IMR-90 (cell line): Measurements from ENCODE around the gene DLG5. TPM values are rescaled to one million over a fixed set of nuclear protein-coding genes. Genes with fewer than 3 reads are reported as not detected.

Experiments used
- ATAC-seq: fragments of 200-7000 bp; cut with Tn5 transposase; 2 replicates; pipeline ENCODE4 v1.9.1; 2020; ENCODE audit warnings: low read depth, mild to moderate bottlenecking, moderate library complexity
- BruUV-seq: library from RNA; stranded (reverse); fragments of 400-500 nt; replicated peaks from 2 replicates; lab custom pipeline; 2021; lab: Mats Ljungman, UMichigan
- CTCF ChIA-PET: fragments of 300-600 bp; formaldehyde crosslinking; extraction: SDS; loops from one replicate; lab custom pipeline; 2021; ENCODE audit warnings: antibody characterized with exemption; lab: Yijun Ruan, JAX
- POLR2A ChIA-PET: fragments of 300-600 bp; sonication (Branson Sonifier 250); formaldehyde crosslinking; loops from one replicate; lab custom pipeline; 2022; ENCODE audit warnings: antibody characterized with exemption; ENCODE audit not compliant: unreplicated experiment; lab: Charles Lee
- DNase-seq: peaks from one replicate; pipeline ENCODE4 v3.0.0; 2013
- H2AFZ ChIP-seq: replicated peaks from 2 replicates; pipeline ENCODE3; 2013; ENCODE audit warnings: low read length, mild to moderate bottlenecking; ENCODE audit not compliant: poor library complexity
- H2AK5ac ChIP-seq: 2 replicates; pipeline ENCODE4 v1.6.1; 2013; ENCODE audit warnings: low read depth, low read length, inconsistent platforms
- H2AK9ac ChIP-seq: replicated peaks from 2 replicates; pipeline ENCODE3; 2013; ENCODE audit warnings: mild to moderate bottlenecking, low read depth, low read length, moderate library complexity; ENCODE audit not compliant: poor library complexity
- H2BK120ac ChIP-seq: 2 replicates; pipeline ENCODE4 v1.6.1; 2013; ENCODE audit warnings: low read depth, low read length, inconsistent platforms
- H2BK15ac ChIP-seq: 3 replicates; pipeline ENCODE4 v1.6.1; 2013; ENCODE audit warnings: low read depth, low read length, inconsistent platforms
- H2BK20ac ChIP-seq: 2 replicates; pipeline ENCODE4 v1.6.1; 2013; ENCODE audit warnings: low read depth, mild to moderate bottlenecking, inconsistent platforms, low read length, moderate library complexity
- H2BK5ac ChIP-seq: 2 replicates; pipeline ENCODE4 v1.6.1; 2013; ENCODE audit warnings: mild to moderate bottlenecking, low read depth, low read length, inconsistent platforms; ENCODE audit not compliant: poor library complexity, severe bottlenecking
- H3K14ac ChIP-seq: replicated peaks from 2 replicates; pipeline ENCODE4 v1.6.1; 2013; ENCODE audit warnings: low read depth, low read length, inconsistent platforms
- H3K18ac ChIP-seq: 2 replicates; pipeline ENCODE4 v1.6.1; 2013; ENCODE audit warnings: low read depth, low read length, control low read depth
- H3K23ac ChIP-seq: 2 replicates; pipeline ENCODE4 v1.6.1; 2013; ENCODE audit warnings: low read depth, low read length, inconsistent platforms
- H3K27ac ChIP-seq: 2 replicates; pipeline ENCODE4 v1.5.1; 2013; ENCODE audit warnings: mild to moderate bottlenecking, control low read depth, low read length; ENCODE audit not compliant: insufficient read depth
- H3K27me3 ChIP-seq: 2 replicates; pipeline ENCODE4 v1.6.1; 2013; ENCODE audit warnings: low read length; ENCODE audit not compliant: control insufficient read depth, insufficient read depth
- H3K36me3 ChIP-seq: 2 replicates; pipeline ENCODE4 v1.6.1; 2013; ENCODE audit warnings: low read length, mixed read lengths; ENCODE audit not compliant: control insufficient read depth, insufficient read depth
- H3K4ac ChIP-seq: 2 replicates; pipeline ENCODE4 v1.6.1; 2013; ENCODE audit warnings: low read depth, low read length, inconsistent platforms
- H3K4me1 ChIP-seq: 2 replicates; pipeline ENCODE4 v1.6.1; 2013; ENCODE audit warnings: low read length, mixed read lengths; ENCODE audit not compliant: control insufficient read depth, insufficient read depth
- H3K4me2 ChIP-seq: 2 replicates; pipeline ENCODE4 v1.6.1; 2013; ENCODE audit warnings: low read depth, mild to moderate bottlenecking, control low read depth, low read length, moderate library complexity
- H3K4me3 ChIP-seq: 2 replicates; pipeline ENCODE4 v1.5.1; 2013; ENCODE audit warnings: low read depth, mild to moderate bottlenecking, control low read depth, low read length, moderate library complexity; ENCODE audit not compliant: insufficient read depth
- H3K56ac ChIP-seq: 2 replicates; pipeline ENCODE4 v1.6.1; 2013; ENCODE audit warnings: low read length, inconsistent platforms; ENCODE audit not compliant: insufficient read depth; ENCODE audit errors: extremely low read depth
- H3K79me1 ChIP-seq, 2 experiments: 2 replicates each; pipeline ENCODE4 v1.6.1; 2013; ENCODE audit warnings: low read length in 2 of 2, inconsistent platforms in 1 of 2, low read depth in 1 of 2
- H3K9ac ChIP-seq: 2 replicates; pipeline ENCODE4 v1.6.1; 2013; ENCODE audit warnings: low read depth, low read length, control low read depth
- H3K9me1 ChIP-seq: 2 replicates; pipeline ENCODE4 v1.6.1; 2013; ENCODE audit warnings: low read length, inconsistent platforms; ENCODE audit not compliant: insufficient read depth
- H3K9me3 ChIP-seq: 2 replicates; pipeline ENCODE4 v1.6.1; 2013; ENCODE audit warnings: low read length; ENCODE audit not compliant: control insufficient read depth, insufficient read depth
- H4K20me1 ChIP-seq: 2 replicates; pipeline ENCODE4 v1.6.1; 2013; ENCODE audit warnings: low read length, inconsistent platforms; ENCODE audit not compliant: insufficient read depth
- H4K5ac ChIP-seq: 2 replicates; pipeline ENCODE4 v1.6.1; 2013; ENCODE audit warnings: mild to moderate bottlenecking, low read depth, low read length, control low read depth
- H4K8ac ChIP-seq, 2 experiments: 2 replicates each; pipeline ENCODE4 v1.6.1; 2013; ENCODE audit warnings: low read depth in 2 of 2, low read length in 2 of 2, control low read depth in 1 of 2, inconsistent platforms in 1 of 2
- H4K91ac ChIP-seq: 2 replicates; pipeline ENCODE4 v1.6.1; 2013; ENCODE audit warnings: low read depth, low read length, inconsistent platforms; ENCODE audit not compliant: insufficient read depth
- BHLHE40 ChIP-seq: fragments of 150-350 bp; IDR thresholded peaks from 2 replicates; pipeline ENCODE4 v1.6.1; 2016; ENCODE audit warnings: mild to moderate bottlenecking, low read depth, low read length
- CTCF ChIP-seq: conservative IDR thresholded peaks from 2 replicates; pipeline ENCODE4 v1.5.1; 2012; ENCODE audit warnings: mild to moderate bottlenecking, low read depth, low read length, improper control_type of control experiment
- NFE2L2 ChIP-seq: fragments of 150-350 bp; IDR thresholded peaks from 2 replicates; pipeline ENCODE4 v1.6.1; 2016; ENCODE audit warnings: low read depth, mild to moderate bottlenecking, low read length
- RCOR1 ChIP-seq: IDR thresholded peaks from 2 replicates; pipeline ENCODE4 v1.6.1; 2012; ENCODE audit warnings: mild to moderate bottlenecking, low read length, improper control_type of control experiment; ENCODE audit not compliant: insufficient replicate concordance
- SMC3 ChIP-seq: fragments of 150-350 bp; IDR thresholded peaks from 2 replicates; pipeline ENCODE4 v1.6.1; 2016; ENCODE audit warnings: low read depth, mild to moderate bottlenecking, antibody characterized with exemption, low read length, moderate library complexity
- WGBS, 2 experiments: methylation state at CpG; one replicate each; pipeline versions ENCODE4 v1.1.5 to v1.1.7; 2013; ENCODE audit warnings: missing lambda C conversion rate in 2 of 2; ENCODE audit not compliant: insufficient read length in 1 of 2; ENCODE audit errors: extremely low coverage in 2 of 2; 5-methylcytosine and 5-hydroxymethylcytosine counted together
- dilution Hi-C: fragments of 300-500 bp; cut with HindIII; formaldehyde crosslinking; loops from one replicate; pipeline ENCODE4 v1.14.3; 2018; ENCODE audit warnings: low sequenced_read_pairs; ENCODE audit not compliant: unreplicated experiment
- in situ Hi-C: fragments of 300-500 bp; cut with MboI; formaldehyde crosslinking; loops from 3 replicates; pipeline ENCODE4 v1.14.3; 2019; ENCODE audit warnings: low sequenced_read_pairs, inconsistent platforms, mixed read lengths
- intact Hi-C: fragments of 100-400 bp; cut with micrococcal nuclease; formaldehyde crosslinking; loops from 2 replicates; pipeline ENCODE4 v1.10.0; 2022
- polyA plus RNA-seq, 3 experiments: library from polyadenylated mRNA; depleted of rRNA; stranded (reverse); fragments of >200 nt; gene quantifications; 2 replicates each; pipeline ENCODE4 v1.2.3, GENCODE V29; 2012; ENCODE audit warnings: low replicate concordance in 1 of 3
- total RNA-seq: library from RNA; depleted of rRNA; stranded (reverse); fragments of >200 nt; gene quantifications from 2 replicates; pipeline ENCODE4 v1.2.3, GENCODE V29; 2012

The DLG5 gene
- total and polyA plus RNA-seq, 2 of the 4 experiments (the other 2 are of a cell fraction), result 12.7 to 28.7 TPM

GRCh38 chr10:77796311-77796915 is 130.1 kb downstream of the DLG5 start:
- no peak overlapping the region for H2AFZ ChIP-seq
- H3K9ac ChIP-seq, result no peak overlapping the region
- DNase-seq, result no peak
- peaks cover 12% of the 10 kb centered on the region for H4K20me1 ChIP-seq
- no peak overlapping the region for H3K56ac ChIP-seq
- 95% methylated on average over 8 of the region's 16 CpGs; no CpG with 5 or more reads in 1 of the 2 experiments for WGBS, 2 experiments
- H3K36me3 ChIP-seq, result peaks cover 76% of the 10 kb centered on the region
- H2BK120ac ChIP-seq, result no peak overlapping the region
- in situ Hi-C loops, result no loop called here
- peaks cover 12 to 56% of the 10 kb centered on the region in 2 experiments; a peak in 3 of 4 replicates for H3K79me1 ChIP-seq
- TF ChIP-seq CTCF (no peak), NFE2L2 (no peak), SMC3 (no peak), BHLHE40 (no peak), RCOR1 (no peak)
- H2BK15ac ChIP-seq, result no peak overlapping the region
- H2AK9ac ChIP-seq, result no peak overlapping the region
- peaks cover 21% of the 10 kb centered on the region for H3K9me1 ChIP-seq
- H3K4me1 ChIP-seq, result no peaks in the 10 kb centered on the region
- H4K8ac ChIP-seq, result no peak overlapping the region
- H3K14ac ChIP-seq, result no peak overlapping the region
- H3K4me3 ChIP-seq, result no peak overlapping the region
- no peak overlapping the region for H4K91ac ChIP-seq
- intact Hi-C loops, result no loop called here
- H4K5ac ChIP-seq, result no peak overlapping the region
- no peak overlapping the region for H2BK5ac ChIP-seq
- no peak overlapping the region for H3K4ac ChIP-seq
- dilution Hi-C loops, result no loop called here
- H3K27me3 ChIP-seq, result no peaks in the 10 kb centered on the region
- no peak overlapping the region for H3K4me2 ChIP-seq
- H3K9me3 ChIP-seq, result no peaks in the 10 kb centered on the region
- POLR2A ChIA-PET, result no interaction called here
- no peak overlapping the region for H2AK5ac ChIP-seq
- no peak overlapping the region for H3K18ac ChIP-seq
- H3K27ac ChIP-seq, result no peak overlapping the region
- no TSS peak for BruUV-seq
- no peak for ATAC-seq
- CTCF ChIA-PET, result no interaction called here
- no peak overlapping the region for H2BK20ac ChIP-seq
- H3K23ac ChIP-seq, result no peak overlapping the region
